Activated CD4-positive, alpha-beta memory T cell treated with anti-CD3 and anti-CD28 coated beads for 36 hours (primary cell): Measurements from ENCODE around the gene SMG6. TPM values are rescaled to one million over a fixed set of nuclear protein-coding genes. Genes with fewer than 3 reads are reported as not detected.

Source experiments
- CTCF ChIA-PET: fragments of 350-600 bp; sonication (Branson Sonifier 250); formaldehyde crosslinking; loops from one replicate; lab custom pipeline; 2021; ENCODE audit warnings: antibody characterized with exemption, inconsistent platforms; lab: Charles Lee
- POLR2A ChIA-PET: fragments of 350-600 bp; sonication (Branson Sonifier 250); formaldehyde crosslinking; loops from one replicate; lab custom pipeline; 2021; ENCODE audit warnings: antibody characterized with exemption; lab: Charles Lee
- DNase-seq: peaks from one replicate; pipeline ENCODE4 v3.0.0-alpha.2; 2020
- H3K27ac Mint-ChIP-seq: one replicate; pipeline ENCODE4 v1.8.0; 2021; ENCODE audit warnings: mixed read lengths
- H3K27me3 Mint-ChIP-seq: one replicate; pipeline ENCODE4 v1.8.0; 2021; ENCODE audit warnings: mixed read lengths
- H3K36me3 Mint-ChIP-seq: one replicate; pipeline ENCODE4 v1.8.0; 2021; ENCODE audit warnings: mixed read lengths
- H3K4me1 Mint-ChIP-seq: one replicate; pipeline ENCODE4 v1.8.0; 2021; ENCODE audit warnings: low read depth, mixed read lengths
- H3K4me3 Mint-ChIP-seq: one replicate; pipeline ENCODE4 v1.8.0; 2021; ENCODE audit warnings: mild to moderate bottlenecking, mixed read lengths
- H3K9me3 Mint-ChIP-seq: one replicate; pipeline ENCODE4 v1.8.0; 2021; ENCODE audit warnings: mixed read lengths
- intact Hi-C: fragments of 100-400 bp; cut with micrococcal nuclease; formaldehyde crosslinking; loops from one replicate; pipeline ENCODE4 v1.15.1; 2023
- total RNA-seq, 2 experiments: library from RNA; stranded (reverse); gene quantifications; one replicate each; pipeline ENCODE4 v1.2.3, GENCODE V29; 2021

SMG6 gene
- total RNA-seq, 2 experiments from 2014 or later, result 17.2 to 20.3 TPM

DNA sequence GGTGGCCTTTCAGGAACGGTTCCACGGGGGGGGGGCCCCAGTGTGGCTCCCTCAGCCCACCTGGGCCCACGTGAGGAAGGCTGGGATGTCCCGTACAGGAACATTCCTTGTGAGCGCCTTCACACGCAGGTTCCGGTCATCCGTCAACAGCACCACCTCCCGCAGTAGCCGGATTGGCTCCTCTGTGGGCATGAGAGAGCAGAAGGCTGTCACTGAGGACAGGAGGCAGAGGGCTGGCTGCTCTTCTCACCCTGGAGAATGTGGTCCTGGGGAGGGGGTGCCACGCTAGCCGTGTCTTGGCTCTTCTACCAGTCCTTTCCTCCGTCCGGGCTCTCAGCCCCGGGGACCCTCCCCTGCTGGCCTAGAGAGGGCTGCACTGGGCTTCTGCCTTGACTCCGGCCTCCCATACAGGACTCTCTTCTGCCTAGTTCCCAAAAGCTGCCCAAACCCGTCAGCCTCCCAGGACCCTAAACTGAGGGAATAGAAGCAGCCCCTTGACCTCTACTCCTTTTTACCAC, 242.1 kb downstream of the SMG6 start:
- ChIA-PET CTCF (no interaction called here), POLR2A (no interaction called here)
- Mint-ChIP-seq H3K27ac (no peak overlapping the region), H3K36me3 (peaks cover 58% of the 10 kb centered on the region), H3K4me1 (peaks cover 12% of the 10 kb centered on the region), H3K9me3 (no peaks in the 10 kb centered on the region), H3K27me3 (peaks cover 5% of the 10 kb centered on the region), H3K4me3 (no peak overlapping the region)
- no peak for DNase-seq
- intact Hi-C loops, result no loop called here

DNA sequence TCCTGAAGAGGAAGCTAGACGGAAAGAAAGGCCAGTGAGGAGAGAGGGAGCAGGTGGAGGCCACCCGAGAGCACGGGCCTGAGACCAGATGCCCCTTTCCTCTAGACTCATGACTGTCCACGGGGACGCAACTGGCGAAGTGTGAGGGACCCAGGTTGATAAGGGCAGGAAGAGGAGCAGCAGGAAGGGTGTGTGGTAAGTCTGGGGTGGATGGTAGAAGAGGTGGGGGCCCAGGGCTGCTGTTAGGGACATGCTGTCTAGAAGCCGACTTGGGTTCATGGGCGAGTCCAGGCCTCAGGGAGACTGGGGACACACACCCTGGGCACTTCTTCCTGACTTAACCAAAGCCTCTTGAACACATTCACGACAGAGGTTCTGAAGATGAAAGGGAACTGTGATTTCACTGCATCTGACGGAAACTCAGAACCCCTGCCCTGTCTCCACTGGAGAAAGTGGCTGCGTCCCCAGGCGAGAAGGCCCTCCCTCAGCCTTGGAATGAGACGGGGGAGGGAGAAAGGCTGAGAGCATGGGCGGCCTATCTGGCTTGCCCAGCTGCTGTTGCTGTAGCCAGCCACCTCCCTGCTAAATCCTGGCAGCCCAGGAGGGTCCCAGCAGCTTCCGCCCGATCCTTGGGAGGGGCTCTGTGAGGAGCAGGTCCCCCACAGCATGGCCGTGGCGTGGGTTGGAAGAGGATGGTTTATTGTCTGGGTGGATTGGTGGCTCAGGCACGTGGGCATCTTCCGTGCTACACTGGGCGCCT, 242.7 kb downstream of the SMG6 start:
- POLR2A ChIA-PET, result interaction anchor here (1.0 kb wide), 1 partner anchor 215 kb away, joined by 5 read pairs; no protein-coding TSS in a partner anchor
- Mint-ChIP-seq H3K4me3 (no peak overlapping the region), H3K4me1 (peaks cover 12% of the 10 kb centered on the region), H3K27ac (peak overlapping the region; percentile 24), H3K36me3 (peaks cover 54% of the 10 kb centered on the region), H3K27me3 (peaks cover 5% of the 10 kb centered on the region), H3K9me3 (no peaks in the 10 kb centered on the region)
- CTCF ChIA-PET, result interaction anchor here (1.2 to 8.5 kb wide), 3 partner anchors 23 to 184 kb away, joined by 3 to 288 read pairs (median 90); no protein-coding TSS in a partner anchor
- DNase-seq, result no peak
- intact Hi-C loops, result no loop called here

DNA sequence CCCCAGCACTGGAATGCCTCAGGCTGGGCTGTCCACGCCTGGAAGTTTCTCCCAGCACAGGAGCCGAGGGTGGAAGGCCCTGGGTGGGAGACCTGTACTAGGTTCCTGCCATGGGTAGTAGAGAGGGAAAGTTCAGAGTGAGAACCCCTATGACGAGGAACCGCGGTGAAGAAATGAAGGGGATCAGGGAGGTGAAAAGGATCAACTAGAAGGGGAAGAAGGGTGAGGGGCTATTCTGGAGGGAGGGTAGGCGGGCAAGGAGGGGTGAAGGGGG, 243.3 kb downstream of the SMG6 start:
- H3K4me3 Mint-ChIP-seq, result no peak overlapping the region
- H3K4me1 Mint-ChIP-seq, result peaks cover 10% of the 10 kb centered on the region
- POLR2A ChIA-PET, result interaction anchor here (0.8 to 1.0 kb wide), 2 partner anchors 30 to 216 kb away, joined by 3 to 5 read pairs; no protein-coding TSS in a partner anchor
- no peak for DNase-seq
- no peaks in the 10 kb centered on the region for H3K9me3 Mint-ChIP-seq
- no peak overlapping the region for H3K27ac Mint-ChIP-seq
- H3K27me3 Mint-ChIP-seq, result peaks cover 5% of the 10 kb centered on the region
- CTCF ChIA-PET, result interaction anchor here (1.2 to 8.5 kb wide), 6 partner anchors 8 to 222 kb away, joined by 3 to 288 read pairs (median 93); no protein-coding TSS in a partner anchor
- intact Hi-C loops, result no loop called here
- H3K36me3 Mint-ChIP-seq, result peaks cover 49% of the 10 kb centered on the region

DNA sequence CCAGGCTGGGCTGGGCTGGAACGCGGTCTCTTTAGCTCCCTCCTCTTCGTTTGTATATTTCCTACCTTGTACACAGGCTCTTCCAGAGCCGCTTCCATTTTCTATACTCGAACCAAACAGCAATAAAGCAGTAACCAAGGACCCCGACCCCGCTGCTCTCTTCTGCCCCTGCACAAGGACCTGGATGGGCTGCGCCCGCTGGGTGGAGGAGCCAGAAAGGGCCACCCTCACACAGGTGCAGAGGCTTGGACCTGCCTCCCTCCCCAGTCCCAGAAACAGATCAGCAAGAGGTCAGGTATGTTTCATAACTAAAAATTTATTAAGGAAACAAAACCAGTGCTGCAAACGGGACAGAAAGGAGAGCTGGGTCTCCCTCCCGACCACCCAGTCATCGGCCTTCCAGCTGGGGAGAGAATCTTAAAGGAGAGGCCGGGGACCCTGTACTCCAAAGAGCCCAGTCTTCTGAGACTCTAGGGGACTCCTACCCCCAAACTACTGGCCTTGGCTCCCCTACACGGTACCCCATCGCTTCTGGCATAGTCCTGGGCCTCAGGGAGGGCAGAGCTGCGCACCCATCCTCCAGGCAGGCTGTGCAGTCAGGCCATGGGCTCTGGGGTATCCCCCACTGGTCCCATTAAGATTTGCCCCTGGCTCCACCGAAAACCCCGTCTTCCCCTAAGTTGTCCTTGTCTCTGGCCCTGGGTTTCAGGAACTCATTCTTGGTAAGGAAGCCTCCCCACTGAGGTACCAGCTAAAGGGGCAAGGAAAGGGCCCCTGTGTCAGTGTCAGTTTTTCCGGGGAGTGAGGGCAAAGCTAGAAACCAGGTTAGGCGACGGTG, 243.8 kb downstream of the SMG6 start:
- peaks cover 8% of the 10 kb centered on the region for H3K4me1 Mint-ChIP-seq
- no peak overlapping the region for H3K27ac Mint-ChIP-seq
- POLR2A ChIA-PET, result interaction anchor here (0.8 to 2.6 kb wide), 4 partner anchors 9 to 216 kb away, joined by 3 to 9 read pairs (median 4); no protein-coding TSS in a partner anchor

DNA sequence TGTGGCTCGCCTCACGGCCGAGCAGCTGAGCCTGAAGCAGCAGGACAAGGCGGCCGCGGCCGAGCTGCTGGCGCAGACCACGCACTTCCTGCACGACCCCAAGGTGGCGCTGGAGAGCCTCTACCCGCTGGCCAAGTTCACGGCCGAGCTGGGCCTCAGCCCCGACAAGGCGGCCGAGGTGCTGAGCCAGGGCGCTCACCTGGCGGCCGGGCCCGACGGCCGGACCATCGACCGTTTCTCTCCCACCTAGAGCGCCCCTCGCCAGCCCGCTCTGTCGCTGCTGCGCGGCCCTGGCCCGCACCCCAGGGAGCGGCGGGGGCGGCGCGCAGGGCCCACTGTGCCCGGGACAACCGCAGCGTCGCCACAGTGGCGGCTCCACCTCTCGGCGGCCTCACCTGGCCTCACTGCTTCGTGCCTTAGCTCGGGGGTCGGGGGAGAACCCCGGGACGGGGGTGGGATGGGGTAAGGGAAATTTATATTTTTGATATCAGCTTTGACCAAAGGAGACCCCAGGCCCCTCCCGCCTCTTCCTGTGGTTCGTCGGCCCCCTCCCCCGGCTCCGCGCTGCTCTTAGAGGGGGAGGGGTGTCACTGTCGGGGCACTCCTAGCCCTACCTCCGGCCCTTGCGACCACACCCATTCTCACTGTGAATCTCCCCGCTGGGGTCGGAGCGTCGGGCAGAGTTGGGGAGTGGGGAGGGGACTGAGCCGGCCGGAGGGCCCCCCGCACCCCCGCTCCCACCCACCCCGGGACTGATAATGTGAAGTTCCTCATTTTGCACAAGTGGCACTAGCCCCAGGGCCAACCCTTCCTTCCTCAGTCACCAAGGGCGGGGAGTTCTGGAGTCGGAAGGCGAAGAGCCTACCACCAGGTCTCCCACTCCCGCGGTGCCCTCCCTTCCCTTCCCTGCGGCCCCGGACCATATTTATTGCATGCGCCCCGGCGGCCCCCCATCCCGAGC, 244.7 kb downstream of the SMG6 start:
- Mint-ChIP-seq H3K9me3 (no peaks in the 10 kb centered on the region), H3K27me3 (peaks cover 5% of the 10 kb centered on the region), H3K36me3 (peaks cover 37% of the 10 kb centered on the region), H3K4me1 (peaks cover 7% of the 10 kb centered on the region), H3K27ac (no peak overlapping the region), H3K4me3 (no peak overlapping the region)
- POLR2A ChIA-PET, result interaction anchor here (0.6 to 5.3 kb wide), 9 partner anchors 10 to 208 kb away, joined by 3 to 41 read pairs (median 3); no protein-coding TSS in a partner anchor
- DNase-seq, result peak; percentile 81
- intact Hi-C loops, result loop anchor here (5.0 kb wide), 1 partner anchor 293 kb away; no protein-coding TSS in a partner anchor
- CTCF ChIA-PET, result interaction anchor here (0.6 to 8.5 kb wide), 31 partner anchors 9 to 279 kb away, joined by 3 to 288 read pairs (median 5); no protein-coding TSS in a partner anchor

More for the DNA sequence above, 243.8 kb downstream of the SMG6 start:
- H3K36me3 Mint-ChIP-seq, result peaks cover 44% of the 10 kb centered on the region
- intact Hi-C loops, result loop anchor here (5.0 kb wide), 1 partner anchor 293 kb away; no protein-coding TSS in a partner anchor
- peaks cover 5% of the 10 kb centered on the region for H3K27me3 Mint-ChIP-seq
- DNase-seq, result no peak
- H3K9me3 Mint-ChIP-seq, result no peaks in the 10 kb centered on the region
- CTCF ChIA-PET, result interaction anchor here (1.2 to 8.5 kb wide), 8 partner anchors 8 to 223 kb away, joined by 3 to 288 read pairs (median 52); no protein-coding TSS in a partner anchor
- H3K4me3 Mint-ChIP-seq, result no peak overlapping the region

DNA sequence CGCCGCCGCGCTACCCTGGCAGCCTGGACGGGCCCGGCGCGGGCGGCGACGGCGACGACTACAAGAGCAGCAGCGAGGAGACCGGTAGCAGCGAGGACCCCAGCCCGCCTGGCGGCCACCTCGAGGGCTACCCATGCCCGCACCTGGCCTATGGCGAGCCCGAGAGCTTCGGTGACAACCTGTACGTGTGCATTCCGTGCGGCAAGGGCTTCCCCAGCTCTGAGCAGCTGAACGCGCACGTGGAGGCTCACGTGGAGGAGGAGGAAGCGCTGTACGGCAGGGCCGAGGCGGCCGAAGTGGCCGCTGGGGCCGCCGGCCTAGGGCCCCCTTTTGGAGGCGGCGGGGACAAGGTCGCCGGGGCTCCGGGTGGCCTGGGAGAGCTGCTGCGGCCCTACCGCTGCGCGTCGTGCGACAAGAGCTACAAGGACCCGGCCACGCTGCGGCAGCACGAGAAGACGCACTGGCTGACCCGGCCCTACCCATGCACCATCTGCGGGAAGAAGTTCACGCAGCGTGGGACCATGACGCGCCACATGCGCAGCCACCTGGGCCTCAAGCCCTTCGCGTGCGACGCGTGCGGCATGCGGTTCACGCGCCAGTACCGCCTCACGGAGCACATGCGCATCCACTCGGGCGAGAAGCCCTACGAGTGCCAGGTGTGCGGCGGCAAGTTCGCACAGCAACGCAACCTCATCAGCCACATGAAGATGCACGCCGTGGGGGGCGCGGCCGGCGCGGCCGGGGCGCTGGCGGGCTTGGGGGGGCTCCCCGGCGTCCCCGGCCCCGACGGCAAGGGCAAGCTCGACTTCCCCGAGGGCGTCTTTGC, 245.6 kb downstream of the SMG6 start:
- peak overlapping the region; percentile 16 for H3K4me3 Mint-ChIP-seq
- no peaks in the 10 kb centered on the region for H3K9me3 Mint-ChIP-seq
- peaks cover 29% of the 10 kb centered on the region for H3K36me3 Mint-ChIP-seq
- intact Hi-C loops, result loop anchor here (5.0 kb wide), 1 partner anchor 294 kb away; no protein-coding TSS in a partner anchor
- H3K27ac Mint-ChIP-seq, result no peak overlapping the region
- H3K4me1 Mint-ChIP-seq, result peaks cover 13% of the 10 kb centered on the region
- peaks cover 5% of the 10 kb centered on the region for H3K27me3 Mint-ChIP-seq
- POLR2A ChIA-PET, result interaction anchor here (0.6 to 5.3 kb wide), 11 partner anchors 11 to 202 kb away, joined by 3 to 41 read pairs (median 3); no protein-coding TSS in a partner anchor
- peak; percentile 20 for DNase-seq
- CTCF ChIA-PET, result interaction anchor here (0.7 to 8.5 kb wide), 36 partner anchors 10 to 295 kb away, joined by 3 to 288 read pairs (median 4); no protein-coding TSS in a partner anchor

DNA sequence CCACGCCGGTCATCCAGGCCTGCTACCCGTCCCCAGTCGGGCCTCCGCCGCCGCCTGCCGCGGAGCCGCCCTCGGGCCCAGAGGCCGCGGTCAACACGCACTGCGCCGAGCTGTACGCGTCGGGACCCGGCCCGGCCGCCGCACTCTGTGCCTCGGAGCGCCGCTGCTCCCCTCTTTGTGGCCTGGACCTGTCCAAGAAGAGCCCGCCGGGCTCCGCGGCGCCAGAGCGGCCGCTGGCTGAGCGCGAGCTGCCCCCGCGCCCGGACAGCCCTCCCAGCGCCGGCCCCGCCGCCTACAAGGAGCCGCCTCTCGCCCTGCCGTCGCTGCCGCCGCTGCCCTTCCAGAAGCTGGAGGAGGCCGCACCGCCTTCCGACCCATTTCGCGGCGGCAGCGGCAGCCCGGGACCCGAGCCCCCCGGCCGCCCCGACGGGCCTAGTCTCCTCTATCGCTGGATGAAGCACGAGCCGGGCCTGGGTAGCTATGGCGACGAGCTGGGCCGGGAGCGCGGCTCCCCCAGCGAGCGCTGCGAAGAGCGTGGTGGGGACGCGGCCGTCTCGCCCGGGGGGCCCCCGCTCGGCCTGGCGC, 246.3 kb downstream of the SMG6 start:
- intact Hi-C loops, result loop anchor here (5.0 kb wide), 1 partner anchor 295 kb away; no protein-coding TSS in a partner anchor
- H3K27me3 Mint-ChIP-seq, result peaks cover 5% of the 10 kb centered on the region
- peaks cover 24% of the 10 kb centered on the region for H3K36me3 Mint-ChIP-seq
- CTCF ChIA-PET, result interaction anchor here (0.7 to 8.5 kb wide), 25 partner anchors 11 to 408 kb away, joined by 3 to 288 read pairs (median 4); partner anchors contain the start of gene RILP
- POLR2A ChIA-PET, result interaction anchor here (0.8 to 5.3 kb wide), 10 partner anchors 8 to 279 kb away, joined by 3 to 41 read pairs (median 4); no protein-coding TSS in a partner anchor
- no peaks in the 10 kb centered on the region for H3K9me3 Mint-ChIP-seq
- no peak for DNase-seq
- H3K27ac Mint-ChIP-seq, result no peak overlapping the region
- H3K4me1 Mint-ChIP-seq, result peaks cover 14% of the 10 kb centered on the region
- H3K4me3 Mint-ChIP-seq, result no peak overlapping the region

DNA sequence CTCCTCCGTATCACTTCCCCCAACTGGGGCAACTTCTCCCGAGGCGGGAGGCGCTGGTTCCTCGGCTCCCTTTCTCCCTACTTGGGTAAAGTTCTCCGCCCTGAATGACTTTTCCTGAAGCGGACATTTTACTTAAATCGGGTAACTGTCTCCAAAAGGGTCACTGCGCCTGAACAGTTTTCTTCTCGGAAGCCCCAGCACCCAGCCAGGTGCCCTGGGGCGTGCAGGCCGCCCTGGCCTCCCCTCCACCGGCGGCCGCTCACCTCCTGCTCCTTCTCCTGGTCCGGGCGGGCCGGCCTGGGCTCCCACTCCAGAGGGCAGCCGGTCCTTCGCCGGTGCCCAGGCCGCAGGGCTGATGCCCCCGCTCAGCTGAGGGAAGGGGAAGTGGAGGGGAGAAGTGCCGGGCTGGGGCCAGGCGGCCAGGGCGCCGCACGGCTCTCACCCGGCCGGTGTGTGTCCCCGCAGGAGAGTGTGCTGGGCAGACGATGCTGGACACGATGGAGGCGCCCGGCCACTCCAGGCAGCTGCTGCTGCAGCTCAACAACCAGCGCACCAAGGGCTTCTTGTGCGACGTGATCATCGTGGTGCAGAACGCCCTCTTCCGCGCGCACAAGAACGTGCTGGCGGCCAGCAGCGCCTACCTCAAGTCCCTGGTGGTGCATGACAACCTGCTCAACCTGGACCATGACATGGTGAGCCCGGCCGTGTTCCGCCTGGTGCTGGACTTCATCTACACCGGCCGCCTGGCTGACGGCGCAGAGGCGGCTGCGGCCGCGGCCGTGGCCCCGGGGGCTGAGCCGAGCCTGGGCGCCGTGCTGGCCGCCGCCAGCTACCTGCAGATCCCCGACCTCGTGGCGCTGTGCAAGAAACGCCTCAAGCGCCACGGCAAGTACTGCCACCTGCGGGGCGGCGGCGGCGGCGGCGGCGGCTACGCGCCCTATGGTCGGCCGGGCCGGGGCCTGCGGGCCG, 247.1 kb downstream of the SMG6 start:
- H3K27ac Mint-ChIP-seq, result peak overlapping the region; percentile 56
- DNase-seq, result peak; percentile 71
- H3K4me1 Mint-ChIP-seq, result peaks cover 17% of the 10 kb centered on the region
- peak overlapping the region; percentile 70 for H3K4me3 Mint-ChIP-seq
- ChIA-PET CTCF (interaction anchor here (0.6 to 8.5 kb wide), 24 partner anchors 11 to 407 kb away, joined by 3 to 288 read pairs (median 4); partner anchors contain the start of genes RILP and TSR1), POLR2A (interaction anchor here (0.8 to 5.3 kb wide), 12 partner anchors 8 to 280 kb away, joined by 3 to 41 read pairs (median 4); partner anchors contain the start of gene TSR1)
- H3K36me3 Mint-ChIP-seq, result peaks cover 21% of the 10 kb centered on the region
- H3K27me3 Mint-ChIP-seq, result peaks cover 11% of the 10 kb centered on the region
- intact Hi-C loops, result loop anchor here (5.0 kb wide), 1 partner anchor 296 kb away; no protein-coding TSS in a partner anchor
- no peaks in the 10 kb centered on the region for H3K9me3 Mint-ChIP-seq
